ENCODE results near the gene TMEM117.

TMEM117 gene

DNA sequence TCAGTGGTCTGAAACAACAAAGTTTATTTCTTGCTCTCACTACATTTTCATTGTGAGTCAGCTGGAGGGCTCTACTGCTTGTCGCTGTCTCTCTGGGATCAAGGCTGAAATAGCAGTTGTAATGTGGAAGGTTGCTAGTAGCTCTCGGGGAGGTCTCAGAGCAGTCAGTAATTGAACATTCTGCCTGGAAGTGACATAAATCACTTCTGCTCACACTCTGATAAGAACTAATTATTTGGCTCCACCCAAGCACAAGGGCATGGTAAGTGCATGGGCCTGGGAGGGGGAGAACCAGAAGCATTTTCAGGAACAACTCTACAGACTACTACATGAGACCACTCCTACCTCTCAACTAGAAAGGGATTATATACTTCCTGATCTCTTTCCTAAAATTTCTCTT lies 128.2 kb downstream of the TMEM117 start:
- no peak for DNase-seq (ENCODE audit: low read depth)

DNA sequence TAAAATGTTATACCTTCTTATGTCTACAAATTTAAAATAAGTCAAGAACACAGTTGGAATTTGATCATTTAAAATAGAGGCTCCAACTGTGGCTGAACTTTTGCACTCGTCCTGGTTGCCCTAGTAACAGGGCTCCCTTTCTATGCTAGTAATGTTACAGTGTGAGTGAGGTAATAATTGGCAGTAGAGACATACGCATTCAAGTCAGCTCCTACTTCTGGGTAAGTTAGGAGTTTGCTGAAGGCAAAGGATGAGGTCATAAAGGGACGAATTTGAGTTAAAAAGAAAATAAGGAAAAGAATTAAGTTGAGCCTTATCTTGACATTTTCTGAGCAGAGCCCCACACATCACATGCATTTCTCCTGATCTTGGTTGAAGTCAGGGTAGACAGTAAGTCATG lies 129.1 kb downstream of the TMEM117 start:
- no peak for DNase-seq (ENCODE audit: low read depth)

DNA sequence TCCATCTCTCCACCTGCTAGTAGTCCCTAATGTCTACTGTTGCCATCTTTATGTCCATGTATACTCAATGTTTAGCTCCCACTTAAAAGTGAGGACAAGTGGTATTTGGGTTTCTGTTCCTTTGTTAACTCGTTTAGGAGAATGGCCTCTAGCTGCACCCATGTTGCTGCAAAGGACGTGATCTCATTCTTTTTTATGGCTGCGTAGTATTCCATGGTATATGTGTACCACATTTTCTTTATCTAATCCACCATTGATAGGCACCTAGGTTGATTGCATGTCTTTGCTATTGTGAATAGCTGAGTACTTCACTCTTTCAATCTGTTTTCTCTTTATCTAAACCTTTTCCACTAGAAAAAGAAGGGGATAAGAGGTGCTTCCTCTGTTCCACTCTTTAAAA lies 130.0 kb downstream of the TMEM117 start:
- DNase-seq (ENCODE audit: low read depth), result no peak

DNA sequence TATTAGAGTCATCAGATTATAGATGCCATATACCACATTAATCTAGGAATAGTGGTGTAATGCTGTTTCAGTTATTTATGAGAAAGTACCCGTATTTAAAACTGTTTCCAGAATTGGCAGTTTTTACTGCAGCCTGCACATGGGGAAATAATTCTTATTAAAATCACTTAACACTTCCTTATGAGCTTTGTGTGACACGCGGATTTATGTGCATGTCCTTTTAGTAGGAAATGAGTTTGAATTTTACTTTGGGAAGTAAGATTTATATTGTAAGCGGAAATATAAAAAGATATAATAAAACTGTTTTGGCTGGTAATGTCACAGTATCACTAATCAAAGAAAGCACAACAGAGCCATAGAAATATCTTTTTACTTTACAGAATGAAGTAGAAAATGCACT lies 132.9 kb downstream of the TMEM117 start:
- DNase-seq (ENCODE audit: low read depth), result no peak

DNA sequence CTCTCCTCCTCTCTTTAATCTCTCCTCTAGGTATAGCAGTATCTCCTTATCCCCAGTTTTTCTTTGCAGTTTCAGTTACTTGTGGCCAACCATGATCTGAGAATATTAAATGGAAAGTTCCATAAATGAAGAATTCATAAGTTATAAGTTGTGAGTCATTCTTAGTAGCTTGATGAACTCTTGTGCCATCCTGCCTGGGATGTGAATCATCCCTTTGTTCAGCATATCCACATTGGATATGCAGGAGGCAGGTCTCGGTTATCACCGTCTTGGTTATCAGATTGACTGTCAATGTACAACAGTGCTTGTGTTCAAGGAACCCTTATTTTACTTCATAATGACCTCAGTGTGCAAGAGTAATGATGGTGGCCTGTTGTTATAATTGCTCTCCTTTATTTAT lies 134.0 kb downstream of the TMEM117 start:
- no peak for DNase-seq (ENCODE audit: low read depth)

DNA sequence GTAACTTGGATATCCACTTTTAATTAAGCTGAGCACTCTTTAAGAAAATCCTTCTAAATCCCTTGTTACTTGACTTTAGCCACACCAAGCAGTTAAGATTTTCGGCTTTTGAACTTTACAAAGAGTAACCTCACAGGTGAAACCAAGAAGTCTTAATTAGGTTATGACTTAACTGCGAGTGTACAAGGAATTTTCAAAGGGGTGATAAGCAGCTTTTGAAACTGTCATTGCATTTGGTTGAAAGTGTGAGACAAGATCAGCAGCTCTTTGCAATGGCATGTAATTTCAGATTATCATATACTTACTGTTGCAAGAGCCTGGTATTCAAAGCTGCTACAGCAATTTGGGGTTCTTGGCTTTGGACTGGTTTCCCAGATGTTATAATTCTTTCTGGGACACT lies 137.5 kb downstream of the TMEM117 start:
- no peak for DNase-seq (ENCODE audit: low read depth)

DNA sequence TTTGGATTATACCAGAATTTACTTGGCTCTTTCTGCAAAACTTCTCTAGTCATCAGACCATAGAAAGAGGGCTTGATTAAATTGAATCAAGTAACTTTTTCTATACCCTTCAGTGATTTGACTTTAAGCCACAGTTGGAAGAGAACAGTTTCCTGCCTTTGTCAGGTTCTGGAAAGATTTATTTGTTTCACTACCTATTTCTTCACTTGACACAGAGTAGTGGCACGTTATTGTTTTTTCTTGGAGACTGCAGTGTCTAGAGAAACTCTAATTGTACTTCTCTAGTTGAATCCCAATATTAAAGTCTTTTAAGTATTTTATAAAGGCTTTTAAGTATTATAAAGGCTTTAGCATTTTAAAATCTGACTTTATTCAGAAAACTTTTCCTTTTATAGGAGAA lies 138.1 kb downstream of the TMEM117 start:
- DNase-seq (ENCODE audit: low read depth), result no peak

DNA sequence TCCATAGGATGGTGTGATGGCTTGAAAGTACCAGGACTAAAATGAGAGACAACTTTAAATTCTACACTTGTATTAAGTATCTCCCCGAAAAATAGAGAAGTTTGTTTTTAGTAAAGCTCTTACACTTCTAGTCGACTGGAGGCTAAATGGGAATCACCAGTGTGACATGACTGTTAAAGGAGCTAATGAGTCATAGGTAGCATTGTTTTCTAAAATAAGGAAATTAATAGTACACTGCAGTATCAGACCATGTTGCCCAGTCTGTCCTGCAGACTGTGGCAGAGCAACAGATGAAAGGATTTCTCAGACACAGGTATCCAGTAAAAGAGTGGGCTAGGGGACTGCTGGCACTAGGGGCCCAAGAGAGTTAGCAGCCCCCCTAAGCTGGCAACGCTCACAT lies 140.1 kb downstream of the TMEM117 start:
- DNase-seq (ENCODE audit: low read depth), result no peak

DNA sequence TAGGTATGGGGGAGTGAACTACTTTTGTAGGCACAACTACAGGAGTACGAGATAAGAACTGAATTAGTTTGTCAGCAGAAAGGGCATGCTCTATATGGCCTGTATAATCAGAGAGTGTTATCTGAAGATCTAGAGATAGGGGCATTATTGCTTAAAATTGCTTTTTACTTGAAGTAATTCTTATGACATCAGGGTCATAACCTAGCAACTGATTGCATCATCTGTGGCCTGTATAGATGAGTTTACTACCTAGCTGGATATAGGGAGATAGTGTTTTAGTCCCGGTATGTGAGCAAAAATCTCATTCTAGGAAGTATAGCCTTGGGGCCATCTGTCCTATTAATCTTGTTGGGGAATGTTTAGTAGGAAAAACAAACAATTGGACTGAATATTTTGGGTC lies 142.7 kb downstream of the TMEM117 start:
- no peak for DNase-seq (ENCODE audit: low read depth)

DNA sequence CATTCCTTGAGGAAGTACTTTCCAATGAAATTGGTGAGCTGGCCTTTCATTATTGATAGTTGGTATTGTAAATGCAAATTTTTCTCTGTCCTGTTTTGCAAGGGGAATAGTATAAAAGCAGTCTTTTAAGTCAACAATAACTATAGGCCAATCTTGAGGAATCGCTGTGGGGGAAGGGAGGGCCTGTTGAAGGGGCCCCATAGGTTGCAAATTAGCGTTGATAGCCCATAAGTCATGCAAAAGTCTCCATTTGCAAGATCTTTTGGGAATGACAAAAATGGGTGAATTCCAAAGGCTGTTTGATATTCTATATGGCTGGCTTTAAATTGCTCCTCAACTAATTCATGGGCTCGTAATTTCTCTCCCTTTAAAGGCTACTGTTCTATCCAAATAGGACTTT lies 143.6 kb downstream of the TMEM117 start:
- no peak for DNase-seq (ENCODE audit: low read depth)

DNA sequence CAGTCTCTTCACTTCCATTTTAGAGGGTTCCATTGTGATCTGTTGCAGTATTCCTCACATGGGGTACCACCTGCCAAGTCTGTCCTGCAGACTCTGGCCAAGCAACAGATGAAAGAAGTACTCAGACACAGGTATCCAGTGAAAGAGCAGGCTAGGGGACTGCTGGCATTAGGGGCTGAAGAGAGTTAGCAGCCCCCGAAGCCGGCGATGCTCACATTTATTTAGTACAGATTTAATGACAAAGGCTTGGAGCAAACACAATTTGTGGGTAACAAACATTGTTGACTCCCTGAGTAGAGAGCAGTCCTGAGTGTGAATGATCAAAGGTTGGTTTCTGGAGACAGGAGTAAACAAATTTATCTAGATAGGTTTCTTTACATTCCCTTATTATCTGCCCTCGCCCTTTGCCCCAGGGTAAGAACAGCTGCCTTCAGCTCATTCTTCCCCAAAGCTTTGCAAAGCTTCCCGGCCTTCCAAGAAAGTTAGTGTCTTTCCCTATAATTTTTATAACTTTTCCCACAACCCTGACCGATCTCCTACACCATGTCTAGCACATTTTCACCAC lies 144.8 kb downstream of the TMEM117 start:
- DNase-seq (ENCODE audit: low read depth), result no peak

DNA sequence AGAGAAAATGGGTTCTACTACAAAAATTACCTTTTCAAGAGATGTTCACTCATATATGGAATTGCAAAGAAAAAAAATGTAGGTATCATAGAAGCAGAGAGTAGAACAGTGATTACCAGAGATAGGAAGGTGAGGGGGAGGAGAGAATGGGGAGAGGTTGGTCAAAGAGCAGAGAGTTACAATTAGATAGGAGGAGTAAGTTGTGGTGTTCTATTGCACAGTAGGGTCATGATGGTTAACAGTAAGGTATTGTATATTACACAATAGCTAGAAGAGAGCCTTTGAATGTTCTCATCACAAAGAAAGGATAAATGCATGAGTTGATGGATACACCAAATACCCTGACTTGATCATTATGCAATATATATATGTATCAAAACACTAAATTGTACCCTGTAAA lies 145.8 kb downstream of the TMEM117 start:
- DNase-seq (ENCODE audit: low read depth), result no peak

DNA sequence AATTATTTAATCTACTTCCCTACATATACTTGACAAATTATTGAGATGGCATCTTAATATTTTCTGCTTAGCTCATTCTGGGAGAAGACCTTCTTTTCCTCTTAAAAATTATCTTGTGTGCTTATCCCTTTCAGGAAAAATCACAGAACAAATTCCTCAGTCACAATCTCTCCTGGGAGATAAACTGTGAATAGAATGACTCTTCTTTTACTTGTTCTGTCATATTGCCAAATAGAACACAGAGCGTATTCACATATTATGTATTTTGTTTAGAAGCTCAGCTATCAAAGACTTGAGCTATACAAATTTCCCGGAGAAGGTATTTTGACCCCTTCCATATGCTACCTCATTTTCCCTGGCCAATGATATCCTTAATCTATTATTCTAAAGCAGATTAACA lies 146.7 kb downstream of the TMEM117 start:
- DNase-seq (ENCODE audit: low read depth), result no peak

DNA sequence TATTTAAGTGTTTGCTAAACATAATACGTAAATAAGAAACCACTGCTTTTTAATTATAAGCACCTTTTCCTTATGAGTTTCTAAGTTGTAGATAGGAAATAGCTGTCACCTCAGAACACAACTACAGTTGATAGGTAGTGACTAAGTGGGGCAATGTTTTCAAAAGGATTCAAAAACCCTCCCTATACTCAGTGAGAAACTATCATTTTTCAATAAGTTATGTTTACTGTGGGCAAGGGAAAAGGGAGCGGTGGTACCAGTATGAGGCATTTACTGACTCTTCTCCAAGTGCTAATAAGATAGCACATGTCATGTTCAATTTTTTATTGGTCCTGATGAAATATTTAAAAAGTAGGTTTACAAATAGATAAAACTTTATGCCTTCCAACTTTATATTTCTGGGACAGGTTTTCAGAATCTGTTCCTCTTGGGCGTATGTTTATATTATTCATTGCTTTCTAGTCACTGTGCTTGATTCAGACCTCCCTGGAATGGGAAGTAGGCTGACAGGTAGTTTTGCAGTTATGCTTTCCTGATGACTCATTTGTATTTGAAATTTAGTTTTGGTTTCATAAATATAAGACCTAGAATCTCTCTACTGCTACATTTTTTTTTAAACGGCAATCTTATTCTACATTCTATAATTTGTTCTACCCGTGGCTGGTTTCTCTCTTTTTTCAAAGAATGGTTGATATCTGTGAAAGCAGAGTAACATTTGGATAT lies 153.1 kb downstream of the TMEM117 start:
- DNase-seq (ENCODE audit: low read depth), result no peak

DNA sequence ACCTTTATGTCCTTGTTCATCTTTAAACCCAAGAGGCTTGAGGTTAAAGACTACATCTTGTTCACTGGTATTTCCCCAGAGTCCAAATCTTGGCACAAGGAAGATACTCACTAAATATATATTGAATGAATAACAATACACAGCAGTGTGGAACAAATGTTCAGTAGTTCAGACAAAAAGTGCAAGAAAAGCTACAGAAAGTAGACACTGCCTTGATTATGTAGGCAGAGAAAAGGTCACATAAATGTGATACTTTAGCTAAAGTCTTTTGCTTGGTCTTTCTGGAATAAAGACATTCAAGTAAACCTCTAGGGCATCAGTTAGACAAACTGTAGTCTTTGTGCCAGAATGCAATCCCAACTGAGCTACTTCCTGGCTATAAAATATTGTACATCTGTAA lies 157.0 kb downstream of the TMEM117 start:
- no peak for DNase-seq (ENCODE audit: low read depth)

DNA sequence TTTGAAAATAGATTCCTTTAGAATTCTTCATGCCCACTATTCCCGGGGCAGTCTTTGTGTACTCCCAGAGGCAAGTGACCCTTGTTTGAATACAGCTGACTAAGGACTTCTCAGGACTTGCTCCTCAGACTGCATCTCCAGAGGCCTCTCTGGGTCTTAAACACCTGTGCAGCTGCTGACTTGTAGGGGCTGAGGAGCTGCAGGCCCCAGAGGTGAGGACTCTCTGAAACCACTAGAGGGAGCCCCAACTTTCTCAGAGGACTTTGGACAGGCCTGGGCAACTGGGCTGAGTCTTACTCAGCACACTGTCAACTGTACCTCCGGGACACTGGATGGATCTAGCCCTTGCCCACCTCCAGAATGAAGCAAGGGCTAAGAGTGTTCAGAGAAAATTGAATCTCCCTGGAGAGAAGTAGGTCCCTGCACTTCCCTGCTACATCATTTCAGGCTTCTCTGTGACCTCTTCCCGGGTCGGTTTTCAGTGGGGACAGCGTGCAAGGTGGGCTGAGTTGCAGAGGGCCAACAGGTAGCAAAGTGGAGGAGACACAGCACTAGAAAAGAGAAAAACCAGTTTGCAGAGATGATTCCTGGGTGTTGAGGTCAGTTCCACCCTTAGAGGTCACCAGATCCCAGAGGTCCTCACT lies 164.6 kb downstream of the TMEM117 start:
- DNase-seq (ENCODE audit: low read depth), result no peak

DNA sequence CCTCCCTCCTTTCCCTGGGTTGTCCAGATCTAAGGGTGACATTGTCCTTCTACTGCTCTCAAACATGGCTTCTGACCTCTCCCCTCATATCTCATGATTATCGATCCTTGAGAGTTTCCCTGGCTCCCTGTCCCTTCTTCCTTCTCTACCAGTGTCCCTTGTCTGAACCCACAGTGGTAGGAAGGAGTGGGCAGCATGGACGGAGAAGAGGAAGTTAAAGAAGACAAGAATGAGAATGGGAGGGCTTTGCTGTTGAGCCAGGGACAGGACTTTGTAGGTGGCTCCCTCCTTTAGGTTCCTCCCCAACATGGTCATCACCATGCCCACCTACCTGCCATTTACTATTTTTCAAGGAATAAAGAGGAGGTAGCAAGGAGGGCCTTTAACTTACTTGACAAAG lies 166.7 kb downstream of the TMEM117 start:
- DNase-seq (ENCODE audit: low read depth), result no peak

DNA sequence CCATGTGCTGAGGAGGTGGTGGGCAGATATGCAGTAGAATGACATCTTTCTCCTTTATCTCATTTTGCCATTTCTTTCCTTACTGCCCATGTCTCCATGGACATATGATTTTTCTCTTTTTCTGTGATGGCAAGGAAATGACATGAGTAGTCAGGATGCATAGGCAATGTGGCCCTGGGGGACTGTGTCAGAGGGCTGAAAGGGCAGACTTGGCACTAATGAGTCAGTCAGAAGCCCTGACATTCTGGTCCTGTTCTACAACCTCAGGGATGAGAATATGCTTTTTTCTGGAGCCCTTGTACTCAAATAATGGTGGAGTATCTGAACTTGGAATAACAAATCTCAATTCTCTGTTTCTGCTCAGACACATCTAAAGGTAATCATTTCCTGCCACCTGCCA lies 167.8 kb downstream of the TMEM117 start:
- DNase-seq (ENCODE audit: low read depth), result no peak

DNA sequence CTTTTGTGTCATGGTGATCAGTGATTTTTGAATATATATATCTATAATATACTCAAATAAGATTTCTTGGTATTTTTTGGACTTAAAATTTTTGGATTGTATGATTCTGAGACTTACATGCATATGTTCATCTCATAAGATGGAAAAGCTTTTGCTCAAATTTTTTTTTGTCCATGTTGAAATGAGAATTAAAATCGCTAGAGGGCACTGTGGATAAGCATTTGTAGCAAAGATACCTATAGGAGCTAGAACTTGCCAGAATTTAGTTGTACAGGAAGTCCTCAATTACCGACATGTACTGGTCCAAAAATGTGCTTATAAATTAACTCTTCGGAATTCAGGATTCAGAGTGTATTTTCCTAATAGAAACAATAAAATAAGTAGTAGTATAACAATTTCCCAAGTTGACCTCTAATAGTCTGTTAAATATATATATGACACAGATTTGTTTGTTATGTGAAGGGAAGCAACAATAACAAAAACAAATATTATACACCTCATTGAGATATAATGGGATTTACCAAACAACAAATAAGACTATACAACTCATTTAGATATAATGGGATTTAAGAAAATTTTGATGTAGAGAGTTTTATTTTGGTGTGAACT lies 179.6 kb downstream of the TMEM117 start:
- DNase-seq (ENCODE audit: low read depth), result no peak

DNA sequence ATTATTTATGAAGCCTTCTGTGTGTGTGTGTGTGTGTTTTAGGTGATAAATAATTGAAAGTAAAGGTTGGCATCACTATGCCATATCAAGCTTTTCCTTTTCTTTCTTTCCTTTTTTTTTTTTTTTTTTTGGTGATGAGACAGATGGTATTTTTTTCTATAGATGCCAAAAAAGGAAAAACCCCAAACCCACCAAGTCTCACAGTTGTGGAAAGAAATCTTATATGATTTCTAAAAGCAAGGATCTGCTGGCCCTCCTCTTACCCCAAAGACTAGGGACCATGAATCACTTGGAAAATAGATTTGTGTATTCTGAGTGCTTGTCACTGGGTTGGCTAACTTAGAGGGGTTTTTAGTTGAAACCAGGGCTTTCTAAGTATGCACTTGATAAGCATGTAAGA lies 181.3 kb downstream of the TMEM117 start:
- DNase-seq (ENCODE audit: low read depth), result no peak

DNA sequence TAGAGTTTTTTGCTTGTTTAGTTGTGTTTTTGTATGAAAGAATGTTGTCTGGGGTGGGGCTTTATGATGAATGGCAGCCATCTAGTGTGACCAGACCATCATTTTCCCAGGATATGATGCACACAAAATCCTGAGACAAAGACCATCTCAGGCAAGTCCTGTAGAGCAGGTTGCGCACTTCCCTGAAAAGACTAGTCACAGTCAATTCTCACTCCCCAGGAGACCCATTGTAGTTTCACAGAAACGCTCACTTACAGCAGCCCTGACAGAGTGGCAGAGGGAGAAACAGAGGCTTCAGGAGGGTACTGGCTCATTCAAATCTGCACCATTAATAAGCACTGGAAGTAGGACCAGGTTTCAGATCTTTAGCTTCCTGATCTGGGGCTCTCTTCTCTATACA lies 183.2 kb downstream of the TMEM117 start:
- no peak for DNase-seq (ENCODE audit: low read depth)

DNA sequence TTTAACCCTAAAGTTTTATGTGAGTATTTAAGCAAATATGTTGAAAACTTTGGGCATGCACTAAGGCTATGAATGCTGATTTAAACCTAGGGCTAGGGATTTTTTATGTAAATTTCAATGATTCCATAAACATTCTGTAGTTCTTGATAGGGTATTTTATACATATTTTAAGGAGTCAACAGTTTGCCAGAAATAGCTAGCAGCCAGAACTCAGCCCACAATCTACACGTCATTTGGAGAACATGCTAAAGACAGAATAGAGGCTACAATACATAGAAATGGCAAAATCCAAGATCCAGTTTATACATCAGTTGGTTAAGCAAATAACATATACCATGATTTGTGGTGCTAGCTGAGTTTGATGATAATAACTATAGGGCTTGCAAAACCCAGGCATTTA lies 184.7 kb downstream of the TMEM117 start:
- no peak for DNase-seq (ENCODE audit: low read depth)

DNA sequence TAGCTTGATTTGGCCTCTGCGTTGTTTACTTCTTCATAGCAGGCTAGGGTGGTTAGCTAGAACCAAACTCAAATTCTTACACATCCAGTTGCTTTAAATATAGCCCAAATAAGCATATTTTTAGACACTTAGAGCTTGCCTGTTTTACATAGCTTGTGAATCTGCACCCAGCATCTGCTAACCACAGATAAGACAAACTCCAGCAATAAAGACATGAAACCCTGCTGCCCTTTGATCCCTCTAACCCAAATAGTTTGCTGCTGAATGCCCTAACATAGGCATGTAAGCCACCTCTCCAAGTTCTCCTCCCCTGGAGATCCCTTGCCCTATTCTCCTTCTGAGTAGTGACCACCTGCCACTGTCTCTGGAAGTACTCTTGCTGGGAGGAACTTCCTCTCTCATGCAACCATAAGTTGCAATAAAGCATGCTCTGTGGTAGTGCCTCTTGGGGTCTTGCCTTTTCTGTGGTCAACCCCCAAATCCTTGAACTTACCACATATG lies 185.6 kb downstream of the TMEM117 start:
- no peak for DNase-seq (ENCODE audit: low read depth)
